Adrenal gland (tissue), 5 donors: ENCODE data around the gene PRDM15.

ENCODE experiments used
- CTCF ChIP-seq, 6 experiments: fragments of 450-650 bp in 4 of 6; fragments of 200-600 bp in 2 of 6; sonication (generic) in 1 of 6; IDR thresholded peaks; 1 replicate in 5 of 6; 2 replicates in 1 of 6; pipeline versions ENCODE4 v1.5.1 to v1.8.0; 2016 to 2021; ENCODE audit warnings: antibody characterized with exemption in 6 of 6, mild to moderate bottlenecking in 2 of 6, moderate library complexity in 1 of 6
- POLR2A ChIP-seq, 2 donors: fragments of 450-650 bp; IDR thresholded peaks; one replicate each; pipeline ENCODE4 v1.6.1; 2017; ENCODE audit warnings: antibody characterized with exemption in 2 of 2, mild to moderate bottlenecking in 2 of 2, moderate library complexity in 1 of 2
- donor health status: DM: no; HTN: no; CAD: no.

- TF ChIP-seq CTCF (IDR thresholded peaks at IDR 0.05) (no peak), POLR2A (IDR thresholded peaks at IDR 0.05) (no peak)
Observed at GRCh38 chr21:41809891-41810596, 69.1 kb downstream of the PRDM15 start.
